Thyroid gland (tissue), 4 donors: ENCODE data around the gene SASH3. TPM values are rescaled to one million over a fixed set of nuclear protein-coding genes. Genes with fewer than 3 reads are reported as not detected.

Experiments used
- DNase-seq, 2 donors: peaks; one replicate each; pipeline ENCODE4 v3.0.0-alpha.2; 2019
- H3K27ac ChIP-seq, 3 donors: fragments of 200-600 bp; sonication (generic); 1 replicate in 2 of 3; 2 replicates in 1 of 3; pipeline ENCODE4 v1.5.1; 2016 to 2019; ENCODE audit warnings: mild to moderate bottlenecking in 1 of 3, moderate library complexity in 1 of 3
- H3K27me3 ChIP-seq: fragments of 200-600 bp; sonication (generic); one replicate; pipeline ENCODE4 v1.5.1; 2019
- H3K36me3 ChIP-seq, 2 donors: fragments of 200-600 bp; sonication (generic); one replicate each; pipeline ENCODE4 v1.5.1; 2016 to 2019
- H3K4me1 ChIP-seq, 2 donors: fragments of 200-600 bp; sonication (generic); one replicate each; pipeline ENCODE4 v1.5.1; 2017 to 2019
- H3K4me3 ChIP-seq, 3 donors: fragments of 200-600 bp; sonication (generic); replicated peaks in 1 of 3; 1 replicate in 2 of 3; 2 replicates in 1 of 3; pipeline ENCODE4 v1.5.1; 2016; ENCODE audit warnings: mild to moderate bottlenecking in 1 of 3
- H3K9me3 ChIP-seq: fragments of 200-600 bp; sonication (generic); one replicate; pipeline ENCODE4 v1.5.1; 2017
- POLR2A ChIP-seq, 2 donors: fragments of 450-650 bp; IDR thresholded peaks; one replicate each; pipeline ENCODE4 v1.6.1; 2017; ENCODE audit warnings: antibody characterized with exemption in 2 of 2, mild to moderate bottlenecking in 2 of 2, moderate library complexity in 1 of 2
- WGBS, 2 donors: methylation state at CpG; one replicate each; pipeline ENCODE4 v1.1.5; 2017; 5-methylcytosine and 5-hydroxymethylcytosine counted together
- intact Hi-C: fragments of 100-400 bp; cut with DNase I; formaldehyde crosslinking; loops from one replicate; pipeline ENCODE4 v1.15.1; 2023
- total RNA-seq, 4 donors: library from RNA; depleted of rRNA; stranded (reverse); fragments of >200 nt; gene quantifications; one replicate each; pipeline ENCODE4 v1.2.3, GENCODE V29; 2016
- TF ChIP-seq, protein P1 (sequence below), 6 experiments: fragments of 200-600 bp in 3 of 6; fragments of 450-650 bp in 3 of 6; sonication (generic) in 3 of 6; IDR thresholded peaks; one replicate each; pipeline ENCODE4 v1.5.1; 2016 to 2019; ENCODE audit warnings: antibody characterized with exemption in 6 of 6, mild to moderate bottlenecking in 2 of 6, inconsistent platforms in 1 of 6, moderate library complexity in 1 of 6

The SASH3 gene
- total RNA-seq, 4 donors from 2014 or later, result 1.8 to 7.3 (median 3.0) TPM

DNA sequence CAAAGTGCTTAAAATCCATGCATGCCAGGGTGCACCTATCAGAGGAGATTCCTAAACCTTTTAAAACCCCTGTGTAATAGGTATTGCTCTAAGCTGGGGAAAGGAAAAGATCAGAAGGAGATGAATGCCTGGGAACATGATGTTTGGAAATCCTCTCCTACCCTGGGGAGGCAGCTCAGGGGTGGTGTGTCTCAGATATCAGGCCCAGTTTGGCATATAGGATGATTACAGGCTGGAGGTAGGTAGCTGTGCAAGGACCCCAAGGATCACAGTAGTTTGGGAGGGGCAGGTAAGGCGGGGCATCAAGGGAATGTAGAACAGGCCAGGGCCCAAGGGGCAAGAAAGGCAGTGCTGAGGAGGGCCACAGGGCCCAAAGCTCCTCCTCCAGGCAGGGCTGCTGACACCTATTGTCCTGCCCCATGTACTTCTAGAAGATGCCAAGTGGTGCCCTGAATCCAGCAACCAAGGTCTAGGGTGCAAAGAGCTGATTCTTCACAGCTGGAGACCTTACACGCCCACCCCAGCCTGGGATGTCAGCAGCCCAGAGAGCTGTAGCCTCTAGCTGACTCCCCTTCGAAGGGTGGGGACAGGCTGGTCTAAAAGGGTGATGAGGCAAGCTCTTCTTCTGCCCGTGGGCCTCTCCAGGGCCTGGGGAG, 17.6 kb downstream of the SASH3 start:
- no peaks in the 10 kb centered on the region for H3K9me3 ChIP-seq
- no peaks in the 10 kb centered on the region for H3K36me3 ChIP-seq
- no peak for DNase-seq
- 80% methylated on average over 1 of the region's 4 CpGs; no CpG with 5 or more reads in 1 of the 2 donors for WGBS, 2 donors
- no peaks in the 10 kb centered on the region for H3K27me3 ChIP-seq
- H3K27ac ChIP-seq, result no peak overlapping the region
- no peak for TF ChIP-seq POLR2A (IDR thresholded peaks at IDR 0.05)
- TF ChIP-seq, protein P1, sequence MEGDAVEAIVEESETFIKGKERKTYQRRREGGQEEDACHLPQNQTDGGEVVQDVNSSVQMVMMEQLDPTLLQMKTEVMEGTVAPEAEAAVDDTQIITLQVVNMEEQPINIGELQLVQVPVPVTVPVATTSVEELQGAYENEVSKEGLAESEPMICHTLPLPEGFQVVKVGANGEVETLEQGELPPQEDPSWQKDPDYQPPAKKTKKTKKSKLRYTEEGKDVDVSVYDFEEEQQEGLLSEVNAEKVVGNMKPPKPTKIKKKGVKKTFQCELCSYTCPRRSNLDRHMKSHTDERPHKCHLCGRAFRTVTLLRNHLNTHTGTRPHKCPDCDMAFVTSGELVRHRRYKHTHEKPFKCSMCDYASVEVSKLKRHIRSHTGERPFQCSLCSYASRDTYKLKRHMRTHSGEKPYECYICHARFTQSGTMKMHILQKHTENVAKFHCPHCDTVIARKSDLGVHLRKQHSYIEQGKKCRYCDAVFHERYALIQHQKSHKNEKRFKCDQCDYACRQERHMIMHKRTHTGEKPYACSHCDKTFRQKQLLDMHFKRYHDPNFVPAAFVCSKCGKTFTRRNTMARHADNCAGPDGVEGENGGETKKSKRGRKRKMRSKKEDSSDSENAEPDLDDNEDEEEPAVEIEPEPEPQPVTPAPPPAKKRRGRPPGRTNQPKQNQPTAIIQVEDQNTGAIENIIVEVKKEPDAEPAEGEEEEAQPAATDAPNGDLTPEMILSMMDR (IDR thresholded peaks at IDR 0.05), result no peak
- intact Hi-C loops, result no loop called here
- H3K4me3 ChIP-seq, result no peak overlapping the region
- no peaks in the 10 kb centered on the region for H3K4me1 ChIP-seq

GRCh38 chrX:129798456-129798855, 18.7 kb downstream of the SASH3 start:
- DNase-seq, result no peak
- WGBS, 2 donors, result 93% methylated on average over 2 to 3 of the region's 3 CpGs
- Histone ChIP-seq H3K36me3 (no peaks in the 10 kb centered on the region), H3K4me3 (no peak overlapping the region), H3K27me3 (no peaks in the 10 kb centered on the region), H3K9me3 (no peaks in the 10 kb centered on the region), H3K27ac (no peak overlapping the region), H3K4me1 (no peaks in the 10 kb centered on the region)
- TF ChIP-seq POLR2A (IDR thresholded peaks at IDR 0.05), result no peak
- TF ChIP-seq, protein P1 (IDR thresholded peaks at IDR 0.05), result no peak
- intact Hi-C loops, result no loop called here

GRCh38 chrX:129798888-129799287, 19.1 kb downstream of the SASH3 start:
- DNase-seq, result no peak
- 91 to 97% methylated on average over 5 of the region's 5 CpGs for WGBS, 2 donors
- TF ChIP-seq, protein P1 (IDR thresholded peaks at IDR 0.05), result no peak
- TF ChIP-seq POLR2A (IDR thresholded peaks at IDR 0.05), result no peak
- no peaks in the 10 kb centered on the region for H3K9me3 ChIP-seq
- H3K27me3 ChIP-seq, result no peaks in the 10 kb centered on the region
- intact Hi-C loops, result no loop called here
- no peak overlapping the region for H3K4me3 ChIP-seq
- no peaks in the 10 kb centered on the region for H3K4me1 ChIP-seq
- no peaks in the 10 kb centered on the region for H3K36me3 ChIP-seq
- H3K27ac ChIP-seq, result no peak overlapping the region

DNA sequence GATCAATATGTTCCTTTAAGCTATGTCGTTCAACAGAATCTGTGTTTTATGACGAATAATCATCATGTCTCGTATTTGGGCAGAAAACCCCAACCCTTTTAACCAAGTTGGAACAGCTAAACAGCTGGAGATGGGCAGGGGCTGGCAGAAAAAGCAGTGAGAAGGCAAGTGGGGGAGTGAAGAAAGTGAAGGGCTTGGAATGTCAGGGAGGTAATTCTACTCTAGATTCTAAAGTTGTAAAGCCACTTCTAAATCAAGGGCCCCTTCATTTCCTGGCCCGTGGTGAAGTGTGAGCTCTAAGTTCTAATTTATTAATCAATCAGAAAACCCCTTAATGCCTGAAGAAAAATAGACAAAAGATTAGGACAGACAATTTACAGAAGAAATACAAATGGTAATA, 20.4 kb downstream of the SASH3 start:
- Histone ChIP-seq H3K4me1 (no peaks in the 10 kb centered on the region), H3K27ac (no peak overlapping the region), H3K36me3 (no peaks in the 10 kb centered on the region), H3K9me3 (no peaks in the 10 kb centered on the region), H3K27me3 (no peaks in the 10 kb centered on the region), H3K4me3 (no peak overlapping the region)
- TF ChIP-seq POLR2A (IDR thresholded peaks at IDR 0.05), result no peak
- TF ChIP-seq, protein P1 (IDR thresholded peaks at IDR 0.05), result no peak
- DNase-seq, result no peak
- WGBS, 2 donors, result 64 to 69% methylated on average over 4 of the region's 4 CpGs
- intact Hi-C loops, result no loop called here

GRCh38 chrX:129802863-129803262, 23.1 kb downstream of the SASH3 start:
- H3K36me3 ChIP-seq, result no peaks in the 10 kb centered on the region
- H3K4me1 ChIP-seq, result no peaks in the 10 kb centered on the region
- no peak overlapping the region for H3K27ac ChIP-seq
- WGBS, 2 donors, result 0 to 40% methylated on average over 1 of the region's 1 CpG
- TF ChIP-seq, protein P1 (IDR thresholded peaks at IDR 0.05), result no peak
- H3K27me3 ChIP-seq, result no peaks in the 10 kb centered on the region
- DNase-seq, result no peak
- H3K4me3 ChIP-seq, result no peak overlapping the region
- H3K9me3 ChIP-seq, result no peaks in the 10 kb centered on the region
- intact Hi-C loops, result no loop called here
